PFSK-1 (cell line): ENCODE data around the gene USP9Y.

Experiments
- FOXP2 ChIP-seq: optimal IDR thresholded peaks from 2 replicates; pipeline ENCODE3; 2011; ENCODE audit warnings: borderline replicate concordance, control low read depth, inconsistent platforms; ENCODE audit not compliant: insufficient read depth; ENCODE audit errors: extremely low read length, extremely low read depth
- POLR2AphosphoS5 ChIP-seq: IDR thresholded peaks from 2 replicates; pipeline ENCODE4 v1.6.1; 2012; ENCODE audit warnings: low read depth, mild to moderate bottlenecking, control low read depth, low read length, moderate library complexity
- SIN3A ChIP-seq: IDR thresholded peaks from 2 replicates; pipeline ENCODE4 v1.6.1; 2012; ENCODE audit warnings: mild to moderate bottlenecking, low read length, moderate library complexity, borderline replicate concordance; ENCODE audit not compliant: insufficient read depth
- TAF1 ChIP-seq: IDR thresholded peaks from 2 replicates; pipeline ENCODE4 v1.6.1; 2012; ENCODE audit warnings: low read length, control low read depth, borderline replicate concordance; ENCODE audit not compliant: insufficient read depth
- TF ChIP-seq, protein P1 (sequence below), 2 experiments: IDR thresholded peaks; 2 replicates each; pipeline versions ENCODE4 v1.6.1 to v1.8.0; 2011 to 2012; ENCODE audit warnings: low read depth in 2 of 2, low read length in 2 of 2, control low read depth in 1 of 2, inconsistent platforms in 1 of 2, mild to moderate bottlenecking in 1 of 2, moderate library complexity in 1 of 2; ENCODE audit not compliant: insufficient read depth in 1 of 2

The USP9Y gene

DNA sequence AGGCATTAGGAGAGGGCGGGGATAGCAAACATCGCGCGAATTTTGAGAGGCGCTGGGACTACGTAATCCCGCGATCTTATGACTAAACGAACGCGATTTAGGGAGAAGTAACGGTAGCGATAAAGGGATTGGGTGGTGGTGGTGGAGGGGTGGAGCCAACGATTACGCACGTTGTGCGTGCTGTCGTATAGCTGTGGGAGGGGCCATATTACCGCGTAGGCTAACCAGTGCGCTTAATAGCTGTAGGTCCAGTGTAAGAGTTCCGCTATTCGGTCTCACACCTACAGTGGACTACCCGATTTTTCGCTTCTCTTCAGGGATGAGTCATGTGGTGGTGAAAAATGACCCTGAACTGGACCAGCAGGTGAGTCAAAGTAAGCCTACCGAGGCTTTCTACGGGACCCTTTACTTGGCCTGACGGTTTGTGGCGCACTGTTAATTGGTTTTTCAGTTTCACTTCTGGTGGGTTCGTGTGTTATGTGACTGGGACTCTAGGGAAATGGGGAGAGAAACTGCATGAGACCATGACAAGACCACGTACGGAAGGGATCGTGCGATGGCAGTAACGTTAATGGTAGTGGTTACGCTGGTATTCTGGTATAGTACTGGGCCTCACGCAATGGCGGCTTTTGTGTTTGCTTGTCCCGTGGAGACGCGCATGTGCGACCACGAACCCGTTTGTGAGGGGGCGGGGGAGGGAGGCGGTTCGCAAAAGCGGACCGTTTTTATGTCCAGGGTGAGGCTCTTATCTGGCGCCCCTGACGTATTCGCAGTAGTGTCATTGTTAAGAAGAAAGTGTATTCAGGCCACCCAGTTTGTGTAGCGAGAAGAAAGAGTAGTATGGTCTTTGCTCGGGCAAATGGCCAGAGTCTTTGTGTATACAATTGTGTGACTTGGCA lies 203.8 kb downstream of the USP9Y start, which contains the start of gene DDX3Y:
DDX3Y (plus strand) TSS at position 251 of the 899 bp plus-strand sequence; CDS start at position 320, 69 bp downstream.
- peak; percentile 86 for TF ChIP-seq POLR2AphosphoS5
- peak; percentile 45; the same call in 1 of the 2 replicates for TF ChIP-seq TAF1
- TF ChIP-seq, protein P1, sequence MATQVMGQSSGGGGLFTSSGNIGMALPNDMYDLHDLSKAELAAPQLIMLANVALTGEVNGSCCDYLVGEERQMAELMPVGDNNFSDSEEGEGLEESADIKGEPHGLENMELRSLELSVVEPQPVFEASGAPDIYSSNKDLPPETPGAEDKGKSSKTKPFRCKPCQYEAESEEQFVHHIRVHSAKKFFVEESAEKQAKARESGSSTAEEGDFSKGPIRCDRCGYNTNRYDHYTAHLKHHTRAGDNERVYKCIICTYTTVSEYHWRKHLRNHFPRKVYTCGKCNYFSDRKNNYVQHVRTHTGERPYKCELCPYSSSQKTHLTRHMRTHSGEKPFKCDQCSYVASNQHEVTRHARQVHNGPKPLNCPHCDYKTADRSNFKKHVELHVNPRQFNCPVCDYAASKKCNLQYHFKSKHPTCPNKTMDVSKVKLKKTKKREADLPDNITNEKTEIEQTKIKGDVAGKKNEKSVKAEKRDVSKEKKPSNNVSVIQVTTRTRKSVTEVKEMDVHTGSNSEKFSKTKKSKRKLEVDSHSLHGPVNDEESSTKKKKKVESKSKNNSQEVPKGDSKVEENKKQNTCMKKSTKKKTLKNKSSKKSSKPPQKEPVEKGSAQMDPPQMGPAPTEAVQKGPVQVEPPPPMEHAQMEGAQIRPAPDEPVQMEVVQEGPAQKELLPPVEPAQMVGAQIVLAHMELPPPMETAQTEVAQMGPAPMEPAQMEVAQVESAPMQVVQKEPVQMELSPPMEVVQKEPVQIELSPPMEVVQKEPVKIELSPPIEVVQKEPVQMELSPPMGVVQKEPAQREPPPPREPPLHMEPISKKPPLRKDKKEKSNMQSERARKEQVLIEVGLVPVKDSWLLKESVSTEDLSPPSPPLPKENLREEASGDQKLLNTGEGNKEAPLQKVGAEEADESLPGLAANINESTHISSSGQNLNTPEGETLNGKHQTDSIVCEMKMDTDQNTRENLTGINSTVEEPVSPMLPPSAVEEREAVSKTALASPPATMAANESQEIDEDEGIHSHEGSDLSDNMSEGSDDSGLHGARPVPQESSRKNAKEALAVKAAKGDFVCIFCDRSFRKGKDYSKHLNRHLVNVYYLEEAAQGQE (IDR thresholded peaks at IDR 0.05; ENCODE audit: insufficient read depth in 1 of 2, low read depth in 2 of 2, low read length in 2 of 2): no peak

DNA sequence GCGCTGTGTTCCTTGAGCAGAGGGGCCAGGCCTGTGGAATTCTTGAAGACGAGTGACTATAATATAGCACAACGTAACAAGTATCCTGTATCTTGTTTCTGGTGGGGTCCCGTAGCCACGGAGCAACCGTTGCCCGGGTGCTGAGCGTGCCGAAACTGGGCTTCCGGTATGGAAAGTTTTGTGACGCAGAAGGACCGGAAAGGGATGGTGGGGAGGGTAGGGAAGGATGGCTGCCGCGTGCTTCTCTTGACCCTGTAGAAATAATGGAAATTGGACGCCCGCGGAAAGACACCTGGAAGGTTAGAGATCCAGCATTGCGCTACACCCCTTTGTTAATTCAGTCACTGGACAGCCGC lies 204.5 kb downstream of the USP9Y start:
- no peak for TF ChIP-seq SIN3A
- no peak for TF ChIP-seq POLR2AphosphoS5
- TF ChIP-seq, protein P1 (IDR thresholded peaks at IDR 0.05; ENCODE audit: insufficient read depth in 1 of 2, low read depth in 2 of 2, low read length in 2 of 2): no peak
- TF ChIP-seq TAF1: no peak
- no peak for TF ChIP-seq FOXP2

DNA sequence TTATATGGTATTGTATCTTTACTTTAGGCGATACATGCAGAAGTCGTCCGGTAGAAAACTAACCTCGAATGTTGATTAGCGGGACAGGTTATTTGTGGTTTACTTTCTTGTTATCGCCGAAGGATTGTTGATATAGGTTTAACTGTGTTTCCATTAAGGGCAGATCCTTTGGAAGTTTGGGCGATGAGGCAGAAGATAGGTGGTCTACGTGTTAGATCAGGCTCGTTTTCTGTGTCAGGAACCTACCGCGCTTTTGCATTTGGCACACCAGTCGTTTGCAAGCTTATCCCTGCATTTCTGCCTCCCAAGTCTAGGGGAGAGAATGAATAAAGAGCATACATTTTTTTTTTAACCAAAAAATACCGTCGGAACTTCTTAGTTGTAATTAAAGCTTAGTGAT lies 204.9 kb downstream of the USP9Y start:
- TF ChIP-seq SIN3A (no peak), FOXP2 (no peak), POLR2AphosphoS5 (no peak), TAF1 (no peak)
- TF ChIP-seq, protein P1 (IDR thresholded peaks at IDR 0.05; ENCODE audit: insufficient read depth in 1 of 2, low read depth in 2 of 2, low read length in 2 of 2): no peak
